Thoracic aorta (tissue), 2 donors: ENCODE results near the gene TNFAIP2. TPM values are rescaled to one million over a fixed set of nuclear protein-coding genes. Genes with fewer than 3 reads are reported as not detected.
A peak's percentile ranks its signal among the peaks of the same experiment; 100 is the strongest.

ENCODE experiments used
- ATAC-seq: fragments of 150-250 bp; one replicate; pipeline ENCODE4 v1.8.0; 2017; ENCODE audit warnings: low read depth; ENCODE audit not compliant: insufficient number of reproducible peaks, low FRiP score
- DNase-seq: peaks from one replicate; pipeline ENCODE4 v3.0.0-alpha.2; 2020; ENCODE audit warnings: low spot score
- H3K27ac ChIP-seq, 2 donors: fragments of 200-600 bp; sonication (generic); 1 replicate in 1 of 2; 2 replicates in 1 of 2; pipeline ENCODE4 v1.5.1; 2016; ENCODE audit warnings: mild to moderate bottlenecking in 2 of 2, moderate library complexity in 2 of 2
- H3K27me3 ChIP-seq: fragments of 200-600 bp; sonication (generic); replicated peaks from 2 replicates; pipeline ENCODE4 v1.6.0; 2016; ENCODE audit warnings: mild to moderate bottlenecking; ENCODE audit not compliant: insufficient read depth
- H3K36me3 ChIP-seq: fragments of 200-600 bp; sonication (generic); one replicate; pipeline ENCODE4 v1.5.1; 2016
- H3K4me1 ChIP-seq, 2 donors: fragments of 200-600 bp; sonication (generic); 1 replicate in 1 of 2; 2 replicates in 1 of 2; pipeline versions ENCODE4 v1.5.1 to v1.6.0; 2016; ENCODE audit warnings: low read depth in 2 of 2, mild to moderate bottlenecking in 1 of 2; ENCODE audit not compliant: control insufficient read depth in 1 of 2
- H3K4me3 ChIP-seq: fragments of 200-600 bp; sonication (generic); 2 replicates; pipeline ENCODE4 v1.5.1; 2016; ENCODE audit warnings: mild to moderate bottlenecking
- H3K9me3 ChIP-seq: fragments of 200-600 bp; sonication (generic); 2 replicates; pipeline ENCODE4 v1.5.1; 2016
- total RNA-seq, 2 donors: library from RNA; depleted of rRNA; stranded (reverse); fragments of >200 nt; gene quantifications; one replicate each; pipeline versions ENCODE4 v1.1.0 to v1.2.3, GENCODE V29; 2016
- TF ChIP-seq, protein P1 (sequence below): fragments of 200-600 bp; sonication (generic); IDR thresholded peaks from one replicate; pipeline ENCODE4 v1.5.1; 2019; ENCODE audit warnings: antibody characterized with exemption

The TNFAIP2 gene
- total RNA-seq, 2 donors from 2014 or later = 135 to 228 TPM

DNA sequence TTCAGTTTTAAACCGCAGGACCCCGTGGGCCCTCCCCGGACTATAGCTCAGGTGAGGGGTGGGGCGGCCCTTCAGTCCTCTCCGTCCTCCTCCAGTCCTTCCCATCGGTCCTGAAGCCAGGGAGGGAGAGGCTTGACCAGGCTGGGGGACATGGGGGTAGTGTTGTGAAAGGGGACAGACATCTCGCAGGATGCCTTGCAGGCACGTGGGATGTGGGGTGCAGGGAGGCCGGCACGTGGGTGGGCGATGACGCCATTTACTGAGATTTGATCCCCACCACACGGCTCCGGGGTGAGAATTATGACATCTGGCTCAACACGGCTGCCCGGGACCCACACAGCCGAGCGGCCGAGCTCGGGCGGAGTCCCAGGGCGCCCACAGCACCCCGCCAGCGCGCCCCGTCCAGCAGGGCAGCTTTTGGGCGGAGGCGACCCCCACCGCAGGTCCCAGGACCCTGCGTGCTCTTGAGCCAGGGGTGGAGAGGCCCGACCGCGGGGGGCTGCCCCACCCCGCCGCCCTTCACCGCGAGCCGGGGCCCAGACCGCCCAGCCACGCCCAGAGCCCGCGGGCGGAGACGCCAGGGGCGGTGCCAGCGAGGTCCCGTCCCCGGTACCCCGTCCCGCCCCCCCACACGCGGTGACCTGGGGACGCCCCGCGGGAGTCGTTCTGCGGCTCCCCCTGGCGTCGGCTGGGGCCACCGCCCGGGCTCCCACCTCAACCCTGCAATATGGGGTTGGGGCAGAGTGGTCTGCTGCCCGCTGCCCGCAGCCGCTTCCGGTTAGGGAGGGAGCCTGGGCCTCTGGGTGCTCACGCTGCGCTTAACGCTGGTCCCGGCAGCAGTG lies 32.0 kb upstream of the TNFAIP2 start:
- ATAC-seq (no peak), DNase-seq (no peak)
- no peaks in the 10 kb centered on the region for H3K27me3 ChIP-seq
- no peak overlapping the region for H3K27ac ChIP-seq
- H3K9me3 ChIP-seq = no peaks in the 10 kb centered on the region
- H3K36me3 ChIP-seq = no peaks in the 10 kb centered on the region
- H3K4me1 ChIP-seq = peaks cover 5 to 6% of the 10 kb centered on the region in 2 donors
- H3K4me3 ChIP-seq = peak overlapping the region; percentile 77
- TF ChIP-seq, protein P1, sequence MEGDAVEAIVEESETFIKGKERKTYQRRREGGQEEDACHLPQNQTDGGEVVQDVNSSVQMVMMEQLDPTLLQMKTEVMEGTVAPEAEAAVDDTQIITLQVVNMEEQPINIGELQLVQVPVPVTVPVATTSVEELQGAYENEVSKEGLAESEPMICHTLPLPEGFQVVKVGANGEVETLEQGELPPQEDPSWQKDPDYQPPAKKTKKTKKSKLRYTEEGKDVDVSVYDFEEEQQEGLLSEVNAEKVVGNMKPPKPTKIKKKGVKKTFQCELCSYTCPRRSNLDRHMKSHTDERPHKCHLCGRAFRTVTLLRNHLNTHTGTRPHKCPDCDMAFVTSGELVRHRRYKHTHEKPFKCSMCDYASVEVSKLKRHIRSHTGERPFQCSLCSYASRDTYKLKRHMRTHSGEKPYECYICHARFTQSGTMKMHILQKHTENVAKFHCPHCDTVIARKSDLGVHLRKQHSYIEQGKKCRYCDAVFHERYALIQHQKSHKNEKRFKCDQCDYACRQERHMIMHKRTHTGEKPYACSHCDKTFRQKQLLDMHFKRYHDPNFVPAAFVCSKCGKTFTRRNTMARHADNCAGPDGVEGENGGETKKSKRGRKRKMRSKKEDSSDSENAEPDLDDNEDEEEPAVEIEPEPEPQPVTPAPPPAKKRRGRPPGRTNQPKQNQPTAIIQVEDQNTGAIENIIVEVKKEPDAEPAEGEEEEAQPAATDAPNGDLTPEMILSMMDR = no peak

DNA sequence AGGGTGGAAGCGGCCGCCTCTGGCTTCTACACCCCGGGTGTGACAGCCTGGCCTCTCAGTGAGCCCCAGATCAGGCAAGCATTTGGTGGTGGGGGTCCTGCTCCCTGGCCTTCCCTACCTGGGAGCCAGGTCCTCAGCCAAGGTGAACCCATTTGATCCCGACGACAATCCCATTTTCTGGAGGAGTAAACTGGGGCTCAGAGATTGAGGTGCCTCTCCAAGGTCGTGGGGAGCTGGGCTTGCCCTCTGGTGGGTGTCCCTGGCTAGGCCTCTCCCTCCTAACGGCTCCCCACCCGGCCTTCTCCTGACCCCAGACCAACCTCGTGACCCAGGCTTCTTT lies 31.4 kb upstream of the TNFAIP2 start:
- no peak for DNase-seq
- H3K36me3 ChIP-seq = no peaks in the 10 kb centered on the region
- TF ChIP-seq, protein P1 = no peak
- no peaks in the 10 kb centered on the region for H3K9me3 ChIP-seq
- no peak for ATAC-seq
- H3K27ac ChIP-seq = no peak overlapping the region
- H3K27me3 ChIP-seq = no peaks in the 10 kb centered on the region
- peak overlapping the region; percentile 77 for H3K4me3 ChIP-seq
- peaks cover 5 to 6% of the 10 kb centered on the region in 2 donors for H3K4me1 ChIP-seq

DNA sequence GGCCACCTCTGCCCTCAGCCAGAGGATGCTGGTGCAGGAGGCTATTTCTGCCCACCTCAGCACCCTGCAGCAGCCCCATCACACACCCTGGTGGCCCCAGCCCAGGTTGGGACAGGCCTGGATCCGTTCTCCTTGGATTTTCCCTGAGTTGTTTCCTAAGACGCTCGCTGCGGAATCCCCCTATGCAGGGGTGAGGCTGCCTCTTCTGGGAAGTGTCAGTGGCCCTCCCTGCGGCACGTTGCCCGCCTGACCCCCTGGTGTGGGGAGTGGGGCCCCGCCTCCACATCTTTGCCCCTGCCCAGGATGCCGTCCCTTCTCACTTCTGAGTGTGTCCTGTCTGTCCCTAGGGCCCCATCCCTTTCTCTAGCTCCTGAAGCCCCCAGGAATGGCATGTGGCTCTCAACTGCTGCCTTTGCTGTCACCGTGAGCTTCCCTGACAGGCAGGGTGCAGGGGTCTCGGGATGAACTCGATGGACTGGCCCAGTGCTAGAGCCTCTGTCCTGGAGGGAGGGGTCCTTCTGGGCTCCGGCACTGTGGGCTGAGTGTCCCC lies 29.3 kb upstream of the TNFAIP2 start:
- H3K27me3 ChIP-seq = no peaks in the 10 kb centered on the region
- TF ChIP-seq, protein P1 = no peak
- no peak overlapping the region for H3K27ac ChIP-seq
- no peaks in the 10 kb centered on the region for H3K36me3 ChIP-seq
- no peak for ATAC-seq
- no peaks in the 10 kb centered on the region for H3K9me3 ChIP-seq
- H3K4me3 ChIP-seq = no peak overlapping the region
- no peak for DNase-seq
- H3K4me1 ChIP-seq = peaks cover 5 to 6% of the 10 kb centered on the region in 2 donors

DNA sequence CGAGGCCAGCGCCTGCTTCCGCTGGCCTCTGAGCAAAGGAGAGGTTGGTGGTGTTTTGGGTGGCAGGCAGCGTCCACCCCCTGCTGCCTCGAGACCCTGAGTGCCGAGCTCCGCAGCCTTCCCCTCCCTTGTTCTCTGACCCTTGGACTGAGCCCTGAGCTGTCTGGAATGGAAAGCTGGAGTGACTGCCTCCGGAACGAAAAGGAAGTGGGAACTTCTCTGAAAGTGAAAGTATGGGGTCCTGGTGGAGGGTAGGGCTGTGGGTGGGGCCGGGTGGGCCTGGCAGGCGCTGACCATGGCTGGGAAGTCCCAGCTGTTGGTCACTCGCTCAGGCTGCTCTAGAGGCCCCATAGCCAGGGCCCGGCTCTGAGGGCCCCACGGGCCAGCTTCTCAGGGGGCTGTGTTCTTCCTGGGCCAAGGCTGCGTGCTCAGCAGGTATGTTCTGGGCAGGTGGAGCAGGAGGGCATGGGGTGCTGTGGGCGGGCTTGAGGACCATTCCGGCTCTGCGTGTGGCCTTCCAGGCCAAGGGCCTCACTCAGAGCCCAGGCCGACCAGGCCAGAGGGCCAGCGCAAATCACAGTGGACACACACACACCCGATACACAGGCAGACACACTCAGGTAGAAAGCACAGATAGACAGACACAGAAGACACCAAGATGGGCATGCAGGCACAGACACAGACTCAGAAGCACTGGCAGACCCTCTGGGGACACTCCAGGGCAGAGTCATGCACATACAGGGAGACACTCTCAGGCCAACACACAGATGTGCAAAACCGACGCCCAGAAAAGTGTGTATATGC lies 28.7 kb upstream of the TNFAIP2 start, which contains the start of gene EXOC3L4:
Gene EXOC3L4 (plus strand): TSS at position 320 of the 804 bp plus-strand sequence. CDS start 5,495 bp downstream, outside the sequence.
- Histone ChIP-seq H3K27ac (no peak within 1 kb of the TSS), H3K4me3 (no peak within 1 kb of the TSS), H3K9me3 (no peaks in the 10 kb centered on the region), H3K4me1 (peaks cover 5 to 6% of the 10 kb centered on the region in 2 donors), H3K36me3 (no peaks in the 10 kb centered on the region), H3K27me3 (no peaks in the 10 kb centered on the region)
- DNase-seq (no peak), ATAC-seq (no peak)
- TF ChIP-seq, protein P1 = no peak
